Adrenal gland (tissue), 12 donors: ENCODE data around the gene KCNH8. TPM values are rescaled to one million over a fixed set of nuclear protein-coding genes. Genes with fewer than 3 reads are reported as not detected.
A peak's percentile ranks its signal among the peaks of the same experiment; 100 is the strongest.

ENCODE experiments used
- DNase-seq, 7 donors: peaks; one replicate each; pipeline ENCODE4 v3.0.0-alpha.2; 2019 to 2020
- H3K27ac ChIP-seq, 5 donors: fragments of 200-600 bp; sonication (generic) in 4 of 5; 1 replicate in 3 of 5; 2 replicates in 2 of 5; pipeline versions ENCODE4 v1.5.1 to v1.8.0; 2016 to 2020; ENCODE audit warnings: mild to moderate bottlenecking in 1 of 5
- H3K27me3 ChIP-seq: fragments of 200-600 bp; 2 replicates; pipeline ENCODE4 v1.8.0; 2021
- H3K36me3 ChIP-seq, 2 donors: fragments of 200-600 bp; replicated peaks in 1 of 2; 1 replicate in 1 of 2; 2 replicates in 1 of 2; pipeline versions ENCODE4 v1.5.1 to v1.8.0; 2018 to 2022
- H3K4me1 ChIP-seq, 2 donors: fragments of 200-600 bp; replicated peaks in 1 of 2; 1 replicate in 1 of 2; 2 replicates in 1 of 2; pipeline versions ENCODE4 v1.5.1 to v1.8.0; 2018 to 2021
- H3K4me3 ChIP-seq, 4 donors: fragments of 200-600 bp; sonication (generic) in 3 of 4; one replicate each; pipeline ENCODE4 v1.5.1; 2016 to 2018
- H3K9me3 ChIP-seq, 3 donors: fragments of 200-600 bp; sonication (generic) in 1 of 3; replicated peaks in 1 of 3; 1 replicate in 2 of 3; 2 replicates in 1 of 3; pipeline versions ENCODE4 v1.5.1 to v1.8.0; 2016 to 2021
- POLR2A ChIP-seq, 2 donors: fragments of 450-650 bp; IDR thresholded peaks; one replicate each; pipeline ENCODE4 v1.6.1; 2017; ENCODE audit warnings: antibody characterized with exemption in 2 of 2, mild to moderate bottlenecking in 2 of 2, moderate library complexity in 1 of 2
- WGBS, 4 donors: extraction: QIAGEN DNeasy Blood & Tissue Kit in 2 of 4; methylation state at CpG; one replicate each; pipeline versions ENCODE4 v1.1.5 to v1.1.7; 2013 to 2017; 5-methylcytosine and 5-hydroxymethylcytosine counted together
- intact Hi-C, 2 donors: fragments of 100-400 bp; cut with DNase I; formaldehyde crosslinking; loops; one replicate each; pipeline versions ENCODE4 v1.14.1 to v1.15.0; 2022 to 2023
- polyA plus RNA-seq, 3 donors: library from polyadenylated mRNA; stranded (reverse); fragments of 200-250 nt in 2 of 3; fragments of 350-450 nt in 1 of 3; fragmentation: Illumina TruSeq in 1 of 3; extraction: RNeasy Lipid Tissue Mini Kit (QIAGEN cat#74804) in 1 of 3; gene quantifications; one replicate each; pipeline ENCODE4 v1.2.3, GENCODE V29; 2013 to 2014
- total RNA-seq, 9 donors: library from RNA; depleted of rRNA in 4 of 9; stranded (reverse); fragments of >200 nt in 4 of 9; fragments of 120-200 nt in 1 of 9; fragmentation: NEBNext Ultra II Directional in 1 of 9; extraction: Animal tissue kit (Norgen Biotek cat#: 25700) in 1 of 9; gene quantifications; one replicate each; pipeline versions ENCODE4 v1.1.0 to v1.2.4, GENCODE V29; 2013 to 2023
- TF ChIP-seq, protein P1 (sequence below), 6 experiments: fragments of 450-650 bp in 4 of 6; fragments of 200-600 bp in 2 of 6; sonication (generic) in 1 of 6; IDR thresholded peaks; 1 replicate in 5 of 6; 2 replicates in 1 of 6; pipeline versions ENCODE4 v1.5.1 to v1.8.0; 2016 to 2021; ENCODE audit warnings: antibody characterized with exemption in 6 of 6, mild to moderate bottlenecking in 2 of 6, moderate library complexity in 1 of 6
- donor health status: healthy with polysubstance abuse.
- donor health status: Bipolar disorder and iron deficiency.
- donor health status: DM: yes; HTN: yes; CAD: no.
- donor health status: DM: no; HTN: no; CAD: no.
- donor health status: DM: no; HTN: no; CAD: no.
- donor health status: DM: yes; HTN: yes; CAD: no.

KCNH8 gene
- total and polyA plus RNA-seq, 12 donors = 0.27 to 7.6 (median 2.1) TPM

GRCh38 chr3:19363071-19363470 lies 214.8 kb downstream of the KCNH8 start:
- DNase-seq = no peak
- WGBS, 4 donors = 60 to 94% (median 90%) methylated on average over 1 of the region's 1 CpG
- no peak overlapping the region for H3K27ac ChIP-seq

DNA sequence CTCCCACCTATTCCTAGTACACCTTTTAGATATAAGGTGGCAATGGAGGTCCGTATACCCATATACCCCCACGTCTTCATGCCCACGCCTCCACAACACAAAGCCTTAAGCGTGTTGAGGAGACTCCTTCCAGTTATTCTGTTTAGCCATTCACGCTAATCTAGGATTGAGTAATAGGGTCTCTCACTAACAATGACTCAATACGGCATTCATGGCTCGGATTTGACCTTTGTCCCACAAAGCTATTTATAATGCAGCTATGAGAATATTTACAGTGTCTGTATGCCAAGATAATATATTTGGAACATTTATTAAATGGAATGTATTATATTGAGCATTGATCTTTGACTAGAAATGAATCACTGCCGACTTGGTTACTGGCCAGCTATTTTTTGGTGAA lies 215.8 kb downstream of the KCNH8 start:
- no peak overlapping the region for H3K4me3 ChIP-seq
- no peaks in the 10 kb centered on the region for H3K4me1 ChIP-seq
- DNase-seq = peak in 1 of 7 donors; percentile 3
- 71 to 88% (median 78%) methylated on average over 8 of the region's 8 CpGs for WGBS, 4 donors
- TF ChIP-seq, protein P1, sequence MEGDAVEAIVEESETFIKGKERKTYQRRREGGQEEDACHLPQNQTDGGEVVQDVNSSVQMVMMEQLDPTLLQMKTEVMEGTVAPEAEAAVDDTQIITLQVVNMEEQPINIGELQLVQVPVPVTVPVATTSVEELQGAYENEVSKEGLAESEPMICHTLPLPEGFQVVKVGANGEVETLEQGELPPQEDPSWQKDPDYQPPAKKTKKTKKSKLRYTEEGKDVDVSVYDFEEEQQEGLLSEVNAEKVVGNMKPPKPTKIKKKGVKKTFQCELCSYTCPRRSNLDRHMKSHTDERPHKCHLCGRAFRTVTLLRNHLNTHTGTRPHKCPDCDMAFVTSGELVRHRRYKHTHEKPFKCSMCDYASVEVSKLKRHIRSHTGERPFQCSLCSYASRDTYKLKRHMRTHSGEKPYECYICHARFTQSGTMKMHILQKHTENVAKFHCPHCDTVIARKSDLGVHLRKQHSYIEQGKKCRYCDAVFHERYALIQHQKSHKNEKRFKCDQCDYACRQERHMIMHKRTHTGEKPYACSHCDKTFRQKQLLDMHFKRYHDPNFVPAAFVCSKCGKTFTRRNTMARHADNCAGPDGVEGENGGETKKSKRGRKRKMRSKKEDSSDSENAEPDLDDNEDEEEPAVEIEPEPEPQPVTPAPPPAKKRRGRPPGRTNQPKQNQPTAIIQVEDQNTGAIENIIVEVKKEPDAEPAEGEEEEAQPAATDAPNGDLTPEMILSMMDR (IDR thresholded peaks at IDR 0.05) = no peak
- TF ChIP-seq POLR2A (IDR thresholded peaks at IDR 0.05) = no peak
- H3K9me3 ChIP-seq = no peaks in the 10 kb centered on the region
- no peaks in the 10 kb centered on the region for H3K36me3 ChIP-seq
- H3K27me3 ChIP-seq = no peaks in the 10 kb centered on the region
- intact Hi-C loops = no loop called here
- H3K27ac ChIP-seq = no peak overlapping the region

More at GRCh38 chr3:19363071-19363470, 214.8 kb downstream of the KCNH8 start:
- TF ChIP-seq, protein P1 (IDR thresholded peaks at IDR 0.05) = no peak
- TF ChIP-seq POLR2A (IDR thresholded peaks at IDR 0.05) = no peak
- Histone ChIP-seq H3K9me3 (no peaks in the 10 kb centered on the region), H3K4me1 (no peaks in the 10 kb centered on the region), H3K4me3 (no peak overlapping the region), H3K27me3 (no peaks in the 10 kb centered on the region), H3K36me3 (no peaks in the 10 kb centered on the region)
- intact Hi-C loops = no loop called here

- intact Hi-C loops = no loop called here
- no peak for DNase-seq
- no peak overlapping the region for H3K27ac ChIP-seq
- TF ChIP-seq POLR2A (IDR thresholded peaks at IDR 0.05) = no peak
- TF ChIP-seq, protein P1 (IDR thresholded peaks at IDR 0.05) = no peak
- no peaks in the 10 kb centered on the region for H3K9me3 ChIP-seq
- no peaks in the 10 kb centered on the region for H3K4me1 ChIP-seq
- WGBS, 4 donors = 71 to 82% (median 79%) methylated on average over 6 of the region's 6 CpGs
- no peaks in the 10 kb centered on the region for H3K27me3 ChIP-seq
- H3K36me3 ChIP-seq = no peaks in the 10 kb centered on the region
- H3K4me3 ChIP-seq = no peak overlapping the region
Observed at GRCh38 chr3:19365471-19365870, 217.2 kb downstream of the KCNH8 start.

DNA sequence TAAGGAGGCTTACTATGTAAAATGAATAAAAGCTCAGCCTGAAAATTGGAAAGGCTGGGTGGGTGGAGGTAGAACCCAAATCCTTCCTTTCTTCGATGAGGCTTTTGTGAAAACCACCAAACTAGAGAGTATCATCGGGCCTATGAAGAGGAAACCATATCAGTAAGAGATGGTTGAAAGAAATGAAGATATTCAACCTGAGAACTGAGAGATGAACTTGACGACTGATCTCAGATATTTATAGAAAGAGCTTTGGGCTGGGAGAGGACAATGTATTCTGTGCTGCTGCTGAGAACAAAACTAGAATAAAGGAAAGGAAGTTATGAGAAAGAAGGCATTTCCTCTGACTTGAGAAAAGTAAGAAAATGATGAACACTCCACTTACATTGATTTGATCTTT lies 236.6 kb downstream of the KCNH8 start:
- H3K4me1 ChIP-seq = no peaks in the 10 kb centered on the region
- H3K27me3 ChIP-seq = no peaks in the 10 kb centered on the region
- 77 to 85% (median 81%) methylated on average over 3 of the region's 3 CpGs for WGBS, 4 donors
- H3K27ac ChIP-seq = no peak overlapping the region
- TF ChIP-seq, protein P1 (IDR thresholded peaks at IDR 0.05) = no peak
- no peak for TF ChIP-seq POLR2A (IDR thresholded peaks at IDR 0.05)
- H3K9me3 ChIP-seq = no peaks in the 10 kb centered on the region
- H3K36me3 ChIP-seq = no peaks in the 10 kb centered on the region
- no peak overlapping the region for H3K4me3 ChIP-seq
- no peak for DNase-seq
- intact Hi-C loops = no loop called here
